NCI-H226 (cell line): ENCODE data around the gene CHD3.
A peak's percentile ranks its signal among the peaks of the same experiment; 100 is the strongest.

Experiments
- DNase-seq: peaks from one replicate; pipeline ENCODE4 v3.0.0-alpha.2; 2015

The CHD3 gene

GRCh38 chr17:7888184-7888920 is at the start of gene CHD3:
Gene CHD3 (plus strand): TSS chr17:7888789. CDS start chr17:7889001, 212 bp downstream.
- DNase-seq = peak; percentile 2

GRCh38 chr17:7839190-7839875 is 49.3 kb upstream of the CHD3 start:
- DNase-seq = no peak

- no peak for DNase-seq
Measured at GRCh38 chr17:7839876-7840261, 48.7 kb upstream of the CHD3 start.

GRCh38 chr17:7840441-7840840 is 48.1 kb upstream of the CHD3 start:
- no peak for DNase-seq

GRCh38 chr17:7840875-7841274 is 47.7 kb upstream of the CHD3 start:
- no peak for DNase-seq

- DNase-seq = peak; percentile 80
Measured at GRCh38 chr17:7841396-7841914, 47.1 kb upstream of the CHD3 start.

- DNase-seq = peak; percentile 71
Measured at GRCh38 chr17:7841915-7842379, 46.6 kb upstream of the CHD3 start.

- DNase-seq = peak; percentile 92
Measured at GRCh38 chr17:7842380-7843256, 46.0 kb upstream of the CHD3 start.

- no peak for DNase-seq
Measured at GRCh38 chr17:7843257-7843535, 45.4 kb upstream of the CHD3 start.

- peak; percentile 79 for DNase-seq
Measured at GRCh38 chr17:7843536-7844291, 44.9 kb upstream of the CHD3 start.

GRCh38 chr17:7844292-7845154 is 44.1 kb upstream of the CHD3 start:
- peak; percentile 95 for DNase-seq

GRCh38 chr17:7845359-7846062 is 43.1 kb upstream of the CHD3 start:
- no peak for DNase-seq

GRCh38 chr17:7846063-7846735 is 42.4 kb upstream of the CHD3 start:
- DNase-seq = no peak

- DNase-seq = no peak
Measured at GRCh38 chr17:7846765-7847661, 41.6 kb upstream of the CHD3 start.

- no peak for DNase-seq
Measured at GRCh38 chr17:7848131-7848579, 40.4 kb upstream of the CHD3 start.

GRCh38 chr17:7848739-7849129 is 39.9 kb upstream of the CHD3 start:
- DNase-seq = no peak

GRCh38 chr17:7849130-7849750 is 39.3 kb upstream of the CHD3 start:
- DNase-seq = no peak

- no peak for DNase-seq
Measured at GRCh38 chr17:7849751-7850504, 38.7 kb upstream of the CHD3 start.
